ENCODE data around the gene JSRP1. TPM values are rescaled to one million over a fixed set of nuclear protein-coding genes. Genes with fewer than 3 reads are reported as not detected.

The JSRP1 gene
- total RNA-seq, 2 experiments from 2014 or later, result 0.39 to 0.75 TPM

- ChIA-PET CTCF (no interaction called here), POLR2A (no interaction called here)
- H3K27ac Mint-ChIP-seq, result no peak overlapping the region
- H3K27me3 Mint-ChIP-seq, result no peaks in the 10 kb centered on the region
- no peaks in the 10 kb centered on the region for H3K9me3 Mint-ChIP-seq (ENCODE audit: low read depth)
- ATAC-seq (no peak), DNase-seq (no peak)
- peaks cover 4% of the 10 kb centered on the region for H3K36me3 Mint-ChIP-seq (ENCODE audit: low read depth)
- intact Hi-C loops (cut with DNase I, micrococcal nuclease), result no loop called here
- peaks cover 12% of the 10 kb centered on the region for H3K4me1 Mint-ChIP-seq
- H3K4me3 Mint-ChIP-seq, result no peak overlapping the region
Measured at GRCh38 chr19:2280633-2281264, 24.5 kb upstream of the JSRP1 start.

GRCh38 chr19:2278459-2279158 lies 22.4 kb upstream of the JSRP1 start:
- POLR2A ChIA-PET, result interaction anchor here (2.8 kb wide), 1 partner anchor 10 kb away, joined by 18 read pairs; no protein-coding TSS in a partner anchor
- Mint-ChIP-seq H3K4me1 (peaks cover 24% of the 10 kb centered on the region), H3K27ac (no peak overlapping the region), H3K36me3 (ENCODE audit: low read depth) (peaks cover 16% of the 10 kb centered on the region), H3K27me3 (no peaks in the 10 kb centered on the region), H3K4me3 (no peak overlapping the region), H3K9me3 (ENCODE audit: low read depth) (no peaks in the 10 kb centered on the region)
- CTCF ChIA-PET, result interaction anchor here (0.8 kb wide), 1 partner anchor 39 kb away, joined by 4 read pairs; no protein-coding TSS in a partner anchor
- ATAC-seq (no peak), DNase-seq (no peak)
- intact Hi-C loops (cut with DNase I, micrococcal nuclease), result loop anchor here in 1 of 2 experiments (10.0 kb wide), 1 partner anchor 116 kb away; no protein-coding TSS in a partner anchor

- Mint-ChIP-seq H3K36me3 (ENCODE audit: low read depth) (peaks cover 27% of the 10 kb centered on the region), H3K27me3 (no peaks in the 10 kb centered on the region), H3K4me1 (peaks cover 26% of the 10 kb centered on the region), H3K27ac (no peak overlapping the region), H3K9me3 (ENCODE audit: low read depth) (no peaks in the 10 kb centered on the region), H3K4me3 (no peak overlapping the region)
- POLR2A ChIA-PET, result interaction anchor here (0.6 to 2.8 kb wide), 3 partner anchors 11 to 865 kb away, joined by 3 to 18 read pairs (median 3); no protein-coding TSS in a partner anchor
- CTCF ChIA-PET, result interaction anchor here (0.6 to 1.0 kb wide), 3 partner anchors 11 to 386 kb away, joined by 3 to 4 read pairs (median 3); no protein-coding TSS in a partner anchor
- intact Hi-C loops (cut with DNase I, micrococcal nuclease), result loop anchor here in 1 of 2 experiments (10.0 kb wide), 1 partner anchor 118 kb away; no protein-coding TSS in a partner anchor
- DNase-seq (no peak), ATAC-seq (no peak)
Measured at GRCh38 chr19:2277138-2277537, 20.9 kb upstream of the JSRP1 start.

- Mint-ChIP-seq H3K36me3 (ENCODE audit: low read depth) (peaks cover 31% of the 10 kb centered on the region), H3K4me1 (peaks cover 23% of the 10 kb centered on the region), H3K27ac (no peak overlapping the region), H3K9me3 (ENCODE audit: low read depth) (no peaks in the 10 kb centered on the region), H3K27me3 (no peaks in the 10 kb centered on the region), H3K4me3 (no peak overlapping the region)
- intact Hi-C loops (cut with DNase I, micrococcal nuclease), result loop anchor here in 1 of 2 experiments (10.0 kb wide), 1 partner anchor 118 kb away; no protein-coding TSS in a partner anchor
- CTCF ChIA-PET, result interaction anchor here (0.6 to 1.0 kb wide), 3 partner anchors 11 to 386 kb away, joined by 3 to 4 read pairs (median 3); no protein-coding TSS in a partner anchor
- DNase-seq, result no peak
- ATAC-seq, result no peak
- POLR2A ChIA-PET, result interaction anchor here (0.6 to 2.8 kb wide), 3 partner anchors 12 to 865 kb away, joined by 3 to 18 read pairs (median 3); no protein-coding TSS in a partner anchor
Measured at GRCh38 chr19:2276429-2276986, 20.3 kb upstream of the JSRP1 start.

GRCh38 chr19:2275588-2276428 lies 19.6 kb upstream of the JSRP1 start:
- peaks cover 25% of the 10 kb centered on the region for H3K4me1 Mint-ChIP-seq
- DNase-seq (no peak), ATAC-seq (no peak)
- H3K27ac Mint-ChIP-seq, result no peak overlapping the region
- H3K9me3 Mint-ChIP-seq (ENCODE audit: low read depth), result no peaks in the 10 kb centered on the region
- H3K36me3 Mint-ChIP-seq (ENCODE audit: low read depth), result peaks cover 35% of the 10 kb centered on the region
- ChIA-PET POLR2A (interaction anchor here (1.1 to 1.3 kb wide), 2 partner anchors 13 to 35 kb away, joined by 3 read pairs; no protein-coding TSS in a partner anchor), CTCF (interaction anchor here (1.0 to 1.8 kb wide), 2 partner anchors 12 kb away, joined by 3 to 8 read pairs; no protein-coding TSS in a partner anchor)
- no peak overlapping the region for H3K4me3 Mint-ChIP-seq
- H3K27me3 Mint-ChIP-seq, result no peaks in the 10 kb centered on the region
- intact Hi-C loops (cut with DNase I, micrococcal nuclease), result loop anchor here (2.0 to 10.0 kb wide), 2 partner anchors 115 to 119 kb away; no protein-coding TSS in a partner anchor

- ATAC-seq, result no peak
- ChIA-PET CTCF (interaction anchor here (0.5 to 2.0 kb wide), 5 partner anchors 13 to 177 kb away, joined by 3 to 8 read pairs (median 5); no protein-coding TSS in a partner anchor), POLR2A (interaction anchor here (1.1 to 1.3 kb wide), 2 partner anchors 14 to 34 kb away, joined by 3 read pairs; no protein-coding TSS in a partner anchor)
- Mint-ChIP-seq H3K27me3 (no peaks in the 10 kb centered on the region), H3K36me3 (ENCODE audit: low read depth) (peaks cover 37% of the 10 kb centered on the region), H3K9me3 (ENCODE audit: low read depth) (no peaks in the 10 kb centered on the region), H3K4me1 (peaks cover 25% of the 10 kb centered on the region), H3K4me3 (peak overlapping the region; percentile 12), H3K27ac (no peak overlapping the region)
- peak; percentile 64 for DNase-seq
- intact Hi-C loops (cut with DNase I, micrococcal nuclease), result loop anchor here (2.0 to 10.0 kb wide), 3 partner anchors 116 to 347 kb away; no protein-coding TSS in a partner anchor
Measured at GRCh38 chr19:2274931-2275535, 18.8 kb upstream of the JSRP1 start.

GRCh38 chr19:2274185-2274711 lies 18.0 kb upstream of the JSRP1 start:
- peaks cover 42% of the 10 kb centered on the region for H3K36me3 Mint-ChIP-seq (ENCODE audit: low read depth)
- POLR2A ChIA-PET, result interaction anchor here (0.7 kb wide), 1 partner anchor 103 kb away, joined by 3 read pairs; no protein-coding TSS in a partner anchor
- intact Hi-C loops (cut with DNase I, micrococcal nuclease), result loop anchor here (2.0 to 10.0 kb wide), 3 partner anchors 117 to 348 kb away; no protein-coding TSS in a partner anchor

GRCh38 chr19:2273356-2274184 lies 17.4 kb upstream of the JSRP1 start:
- ATAC-seq, result peak; percentile 48
- POLR2A ChIA-PET, result interaction anchor here (0.7 kb wide), 1 partner anchor 102 kb away, joined by 3 read pairs; no protein-coding TSS in a partner anchor
- peaks cover 42% of the 10 kb centered on the region for H3K36me3 Mint-ChIP-seq (ENCODE audit: low read depth)
- peak overlapping the region; percentile 80 for H3K27ac Mint-ChIP-seq
- intact Hi-C loops (cut with DNase I, micrococcal nuclease), result loop anchor here (1.0 to 10.0 kb wide), 7 partner anchors 37 to 349 kb away; partner anchors contain the start of genes PLEKHJ1 (in 2 of the 2), SF3A2 (in 2 of the 2), DOT1L (in 1 of the 2) and LSM7 (in 1 of the 2)
- no peaks in the 10 kb centered on the region for H3K9me3 Mint-ChIP-seq (ENCODE audit: low read depth)
- H3K27me3 Mint-ChIP-seq, result no peaks in the 10 kb centered on the region
- DNase-seq, result peak; percentile 91
- CTCF ChIA-PET, result interaction anchor here (0.8 to 2.0 kb wide), 5 partner anchors 14 to 104 kb away, joined by 3 to 8 read pairs (median 5); no protein-coding TSS in a partner anchor
- H3K4me3 Mint-ChIP-seq, result peak overlapping the region; percentile 89
- H3K4me1 Mint-ChIP-seq, result peaks cover 26% of the 10 kb centered on the region

More at GRCh38 chr19:2274185-2274711, 18.0 kb upstream of the JSRP1 start:
- CTCF ChIA-PET, result interaction anchor here (0.6 to 2.0 kb wide), 6 partner anchors 13 to 177 kb away, joined by 3 to 8 read pairs (median 5); no protein-coding TSS in a partner anchor
- peak overlapping the region; percentile 89 for H3K4me3 Mint-ChIP-seq
- DNase-seq, result no peak
- peak overlapping the region; percentile 80 for H3K27ac Mint-ChIP-seq
- H3K27me3 Mint-ChIP-seq, result no peaks in the 10 kb centered on the region
- no peak for ATAC-seq
- H3K9me3 Mint-ChIP-seq (ENCODE audit: low read depth), result no peaks in the 10 kb centered on the region
- peaks cover 25% of the 10 kb centered on the region for H3K4me1 Mint-ChIP-seq
